NCI-H1048 (cell line): ENCODE measurements around the gene CXCR2.

Experiments used
- DNase-seq: peaks from one replicate; lab custom pipeline; 2025; lab: John Stamatoyannopoulos, UW

Gene CXCR2

DNA sequence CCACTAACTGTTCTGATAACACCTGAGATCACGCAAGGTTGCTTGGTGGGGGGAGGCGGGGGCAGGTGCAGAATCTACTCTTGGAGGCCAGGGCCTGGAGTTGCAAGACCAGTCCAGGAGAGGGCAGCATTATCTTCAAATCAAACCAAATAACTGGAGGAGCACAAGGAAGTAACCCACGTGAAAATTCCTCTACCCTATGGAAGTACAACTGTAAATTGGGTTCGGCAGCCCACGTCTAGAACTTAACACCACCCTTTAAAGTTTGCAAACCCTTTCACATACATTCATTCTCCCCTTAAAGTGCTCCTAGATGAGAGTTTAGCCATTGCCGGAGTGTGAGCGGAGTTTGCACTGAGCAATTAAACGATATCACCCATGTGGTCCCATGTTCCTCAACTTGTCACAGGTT is 60.5 kb downstream of the CXCR2 start:
- peak; percentile 3 for DNase-seq
